ENCODE measurements around the gene GPR162. TPM values are rescaled to one million over a fixed set of nuclear protein-coding genes. Genes with fewer than 3 reads are reported as not detected.

GPR162 gene
- total RNA-seq, 4 donors from 2014 or later, result 1.3 to 2.3 (median 1.5) TPM; not detected in 1

DNA sequence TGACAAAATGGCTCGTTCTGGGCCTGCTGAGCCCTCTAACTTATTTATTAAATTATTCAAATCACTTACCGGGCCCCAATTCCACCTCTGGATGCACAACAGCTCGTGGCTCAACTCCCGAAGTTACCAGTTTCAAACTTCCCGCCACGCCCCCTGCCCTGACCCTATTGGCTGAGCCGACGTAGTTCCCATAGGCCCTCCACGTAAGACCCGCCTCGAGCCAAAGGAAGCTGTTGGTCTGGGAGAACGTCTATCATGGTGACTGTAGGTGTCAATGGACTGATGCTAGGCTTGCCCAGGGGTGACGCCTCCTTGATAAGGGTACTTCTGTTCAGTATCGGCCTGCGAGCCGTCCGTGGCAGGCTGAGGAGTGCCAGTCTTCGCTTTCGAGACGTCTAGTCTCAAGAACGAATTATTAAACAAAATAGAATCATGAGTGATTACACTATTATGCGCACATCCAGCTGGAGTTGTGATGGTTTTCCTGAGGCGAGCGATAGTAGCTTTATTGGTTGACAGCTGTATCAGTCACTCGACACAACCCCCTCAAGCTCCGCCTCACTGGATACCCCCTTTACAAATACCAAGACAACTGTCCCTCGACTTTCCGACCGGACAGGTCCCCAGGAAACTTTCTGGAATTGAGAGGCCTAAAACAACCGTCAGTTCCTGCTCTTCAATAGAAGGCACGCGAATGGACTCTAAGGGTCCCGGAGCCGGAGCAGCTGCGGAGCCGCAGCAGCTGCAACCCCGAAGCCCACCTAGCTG is 29.7 kb downstream of the GPR162 start, which contains the start of gene CDCA3:
TSS of gene CDCA3 (minus strand) at position 134 of the 768 bp plus-strand sequence. CDS start 334 bp downstream, outside the sequence.
- Histone ChIP-seq H3K9me3 (no peaks in the 10 kb centered on the region), H3K27ac (peak within 1 kb of the TSS; percentile 92 to 99 (median 97)), H3K4me1 (peaks cover 11 to 29% (median 24%) of the 10 kb centered on the region in 3 donors), H3K27me3 (no peaks in the 10 kb centered on the region), H3K36me3 (peaks cover 8 to 45% (median 10%) of the 10 kb centered on the region in 3 donors), H3K4me3 (peak within 1 kb of the TSS; percentile 58 to 86 (median 71))
- peak in 3 of 4 donors; percentile 59 to 81 (median 79) for TF ChIP-seq POLR2A (IDR thresholded peaks at IDR 0.05)
- TF ChIP-seq, protein P1, sequence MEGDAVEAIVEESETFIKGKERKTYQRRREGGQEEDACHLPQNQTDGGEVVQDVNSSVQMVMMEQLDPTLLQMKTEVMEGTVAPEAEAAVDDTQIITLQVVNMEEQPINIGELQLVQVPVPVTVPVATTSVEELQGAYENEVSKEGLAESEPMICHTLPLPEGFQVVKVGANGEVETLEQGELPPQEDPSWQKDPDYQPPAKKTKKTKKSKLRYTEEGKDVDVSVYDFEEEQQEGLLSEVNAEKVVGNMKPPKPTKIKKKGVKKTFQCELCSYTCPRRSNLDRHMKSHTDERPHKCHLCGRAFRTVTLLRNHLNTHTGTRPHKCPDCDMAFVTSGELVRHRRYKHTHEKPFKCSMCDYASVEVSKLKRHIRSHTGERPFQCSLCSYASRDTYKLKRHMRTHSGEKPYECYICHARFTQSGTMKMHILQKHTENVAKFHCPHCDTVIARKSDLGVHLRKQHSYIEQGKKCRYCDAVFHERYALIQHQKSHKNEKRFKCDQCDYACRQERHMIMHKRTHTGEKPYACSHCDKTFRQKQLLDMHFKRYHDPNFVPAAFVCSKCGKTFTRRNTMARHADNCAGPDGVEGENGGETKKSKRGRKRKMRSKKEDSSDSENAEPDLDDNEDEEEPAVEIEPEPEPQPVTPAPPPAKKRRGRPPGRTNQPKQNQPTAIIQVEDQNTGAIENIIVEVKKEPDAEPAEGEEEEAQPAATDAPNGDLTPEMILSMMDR (IDR thresholded peaks at IDR 0.05), result peak in 1 of 6 experiments; percentile 5
- intact Hi-C loops (cut with DNase I), result no loop called here
- DNase-seq, result peak; percentile 92
- 1% methylated on average over 19 to 25 of the region's 37 CpGs for WGBS, 2 donors

DNA sequence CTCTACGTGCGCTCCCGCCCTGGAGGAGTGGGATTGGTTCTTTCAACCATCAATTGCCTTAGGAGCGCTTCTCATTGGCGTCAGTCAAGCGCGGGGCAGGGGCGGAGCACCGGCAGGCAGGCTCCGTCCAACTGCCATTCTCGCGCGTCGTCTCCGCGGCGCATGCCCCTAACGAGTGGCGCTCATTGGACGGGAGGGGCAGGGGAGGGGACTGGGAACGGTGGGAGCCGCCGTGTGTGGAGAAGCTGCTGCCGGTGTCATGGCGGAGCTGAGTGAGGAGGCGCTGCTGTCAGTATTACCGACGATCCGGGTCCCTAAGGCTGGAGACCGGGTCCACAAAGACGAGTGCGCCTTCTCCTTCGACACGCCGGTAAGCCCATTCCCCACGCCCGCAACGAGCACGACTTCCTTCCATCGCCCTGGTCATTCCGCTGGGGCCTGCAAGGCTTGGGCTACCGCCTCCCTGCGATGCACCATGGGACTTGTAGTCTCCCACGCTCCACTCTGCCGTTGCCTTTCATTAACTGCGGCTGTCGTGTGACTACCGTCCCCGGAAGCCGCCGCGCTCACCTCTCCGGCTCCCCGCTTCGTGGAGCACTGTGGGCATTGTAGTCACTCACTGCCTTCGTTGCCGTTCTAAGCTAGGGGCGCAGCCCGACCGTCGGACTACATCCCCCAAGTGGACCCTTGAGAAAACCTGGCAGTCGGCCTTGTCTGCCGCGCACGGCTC is 30.5 kb downstream of the GPR162 start, which contains the start of gene USP5:
TSS of gene USP5 (plus strand) at position 230 of the 730 bp plus-strand sequence. CDS start at position 260, 30 bp downstream.
- H3K36me3 ChIP-seq, result peaks cover 14 to 45% (median 16%) of the 10 kb centered on the region in 3 donors
- peak within 1 kb of the TSS; percentile 58 to 86 (median 71) for H3K4me3 ChIP-seq
- H3K4me1 ChIP-seq, result peaks cover 11 to 29% (median 24%) of the 10 kb centered on the region in 3 donors
- peak; percentile 99 for DNase-seq
- no peaks in the 10 kb centered on the region for H3K9me3 ChIP-seq
- 0% methylated on average over 10 to 14 of the region's 65 CpGs for WGBS, 2 donors
- intact Hi-C loops (cut with DNase I), result no loop called here
- peak within 1 kb of the TSS; percentile 92 to 99 (median 97) for H3K27ac ChIP-seq
- H3K27me3 ChIP-seq, result no peaks in the 10 kb centered on the region
- peak in 3 of 4 donors; percentile 40 to 68 (median 57) for TF ChIP-seq POLR2A (IDR thresholded peaks at IDR 0.05)
- TF ChIP-seq, protein P1 (IDR thresholded peaks at IDR 0.05), result peak in 2 of 6 experiments; percentile 25 to 40

DNA sequence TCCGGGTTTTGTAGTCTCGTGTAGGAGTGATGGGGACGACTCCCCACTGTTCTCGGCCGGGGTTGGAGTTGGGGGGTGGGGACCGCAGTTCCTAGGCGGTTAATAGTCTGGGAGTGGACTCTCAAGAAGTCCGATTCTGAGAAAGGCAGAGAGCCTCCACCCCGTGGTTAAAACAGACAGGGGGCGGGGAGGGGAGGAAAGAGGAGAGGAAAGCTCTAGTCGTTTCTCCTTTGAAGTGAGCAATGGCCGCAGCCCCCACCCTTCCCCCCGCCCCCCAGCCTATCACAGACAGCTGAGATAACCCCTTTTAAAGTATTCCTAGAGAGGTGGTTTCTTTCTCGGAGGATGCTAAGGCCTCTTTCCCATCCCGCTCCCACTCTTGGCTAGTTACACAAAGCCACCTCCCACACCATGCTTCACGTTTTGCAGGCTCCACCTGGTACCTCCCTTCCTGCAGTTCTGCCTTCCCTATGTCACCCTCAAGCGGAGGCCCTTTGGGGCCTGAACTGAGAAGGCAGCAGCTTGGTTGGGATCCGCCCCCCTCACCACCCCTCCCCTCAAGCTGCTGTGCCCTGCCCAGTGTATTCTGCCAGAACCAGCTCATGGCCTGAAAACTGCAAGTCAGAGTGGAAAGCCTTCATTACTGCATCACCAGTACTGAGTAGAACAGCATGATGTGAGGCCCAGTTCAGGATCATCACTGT is 31.2 kb downstream of the GPR162 start:
- H3K36me3 ChIP-seq, result peaks cover 19 to 45% (median 24%) of the 10 kb centered on the region in 3 donors
- H3K27me3 ChIP-seq, result no peaks in the 10 kb centered on the region
- H3K27ac ChIP-seq, result peak overlapping the region; percentile 92 to 99 (median 97)
- no peak for DNase-seq
- peak overlapping the region; percentile 58 to 86 (median 71) for H3K4me3 ChIP-seq
- intact Hi-C loops (cut with DNase I), result no loop called here
- peaks cover 11 to 29% (median 24%) of the 10 kb centered on the region in 3 donors for H3K4me1 ChIP-seq
- 0 to 1% methylated on average over 8 to 11 of the region's 18 CpGs for WGBS, 2 donors
- no peaks in the 10 kb centered on the region for H3K9me3 ChIP-seq
- peak in 1 of 4 donors; percentile 39 for TF ChIP-seq POLR2A (IDR thresholded peaks at IDR 0.05)
- TF ChIP-seq, protein P1 (IDR thresholded peaks at IDR 0.05), result no peak

DNA sequence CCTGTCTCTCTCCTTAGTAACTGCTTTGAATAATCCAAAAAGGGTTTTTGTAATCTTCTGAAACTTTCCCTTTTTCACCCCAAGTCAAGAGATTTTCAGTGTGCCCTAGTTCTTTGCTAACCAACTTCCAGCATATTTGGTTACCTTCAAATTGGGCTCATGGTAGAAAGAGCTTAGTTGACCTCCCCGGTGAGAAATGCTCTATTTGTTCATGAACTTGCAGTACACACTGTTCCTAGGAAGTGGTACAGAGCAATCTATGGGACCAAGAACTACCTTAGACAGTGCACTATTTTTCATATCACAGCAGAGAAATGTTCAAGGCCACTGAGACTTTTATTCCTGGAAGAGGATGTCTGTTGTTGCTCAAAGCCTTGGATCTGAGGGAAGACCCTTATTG is 32.0 kb downstream of the GPR162 start:
- WGBS, 2 donors, result 29 to 56% methylated on average over 1 of the region's 1 CpG
- DNase-seq, result no peak
- H3K4me3 ChIP-seq, result peak overlapping the region in 2 of 4 donors; percentile 58 to 86
- peak overlapping the region; percentile 92 to 99 (median 97) for H3K27ac ChIP-seq
- TF ChIP-seq POLR2A (IDR thresholded peaks at IDR 0.05), result no peak
- TF ChIP-seq, protein P1 (IDR thresholded peaks at IDR 0.05), result no peak
- H3K36me3 ChIP-seq, result peaks cover 27 to 47% (median 30%) of the 10 kb centered on the region in 3 donors
- no peaks in the 10 kb centered on the region for H3K27me3 ChIP-seq
- H3K9me3 ChIP-seq, result no peaks in the 10 kb centered on the region
- H3K4me1 ChIP-seq, result peaks cover 11 to 29% (median 24%) of the 10 kb centered on the region in 3 donors
- intact Hi-C loops (cut with DNase I), result no loop called here

Data from esophagus squamous epithelium (tissue), 5 donors.